8988T (cell line): ENCODE results near the gene PSMB9.
"Not testable (repeated sequence)": the region's sequence is repeated elsewhere in the genome, so short reads cannot be mapped to it uniquely, and the experiment has no call there.

Experiments used
- DNase-seq: peaks from one replicate; pipeline ENCODE4 v3.0.0; 2011

Gene PSMB9

DNA sequence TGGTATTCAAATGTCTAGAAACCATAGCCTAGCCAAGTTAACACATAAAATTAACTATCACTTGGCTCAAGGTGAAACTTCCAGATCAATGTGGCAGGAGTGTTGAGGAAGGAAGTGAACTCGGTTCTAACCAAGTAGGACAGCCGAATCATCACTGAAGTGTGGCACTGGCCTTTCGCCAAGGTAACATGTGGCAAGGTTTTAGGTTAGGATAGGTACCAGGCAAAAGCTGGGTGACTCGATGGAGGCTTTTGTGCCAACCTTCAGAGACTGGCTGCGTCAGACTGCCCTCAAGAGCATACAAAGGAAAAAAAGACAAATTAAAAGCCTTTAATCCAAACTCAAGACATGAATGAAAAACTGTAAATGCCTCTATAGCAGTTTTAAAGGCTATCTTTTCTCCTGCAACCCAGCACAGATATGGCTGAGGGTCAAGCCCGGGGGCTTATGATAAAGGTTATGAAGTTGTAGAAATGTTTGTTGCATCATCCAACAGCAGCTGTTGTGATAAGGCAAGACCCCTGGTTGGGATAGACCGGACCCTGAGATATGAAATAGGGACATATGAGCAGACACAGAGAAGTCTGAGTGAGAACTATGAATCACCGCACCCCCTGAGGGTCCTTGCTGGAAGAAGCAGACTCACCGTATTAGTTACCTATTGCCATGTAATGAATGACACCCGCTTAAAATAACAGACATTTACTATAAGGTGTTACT, 11.9 kb downstream of the PSMB9 start:
- DNase-seq, result no peak

DNA sequence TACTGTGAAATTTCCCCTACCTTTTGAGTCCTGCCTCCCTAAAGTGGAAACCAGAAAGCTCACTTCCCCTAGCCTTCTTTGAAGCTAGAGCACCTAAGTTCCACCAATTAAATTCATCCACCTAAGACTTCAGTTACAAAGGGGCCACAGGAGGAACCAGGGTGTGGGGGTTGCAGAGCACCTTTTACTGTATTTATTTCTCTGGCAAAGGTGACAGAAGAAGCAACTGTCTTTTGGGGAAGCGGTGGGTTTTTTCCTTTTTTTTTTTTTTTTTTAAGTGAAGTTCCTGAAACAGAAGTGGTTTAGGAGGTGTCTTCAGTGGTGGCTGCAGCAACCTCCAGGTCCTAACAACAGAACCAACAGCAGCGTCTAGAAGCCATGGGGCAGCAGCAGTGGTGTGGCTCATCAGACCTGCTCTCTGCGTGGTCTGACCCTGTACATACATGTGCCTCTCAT, 13.1 kb downstream of the PSMB9 start:
- no peak for DNase-seq

DNA sequence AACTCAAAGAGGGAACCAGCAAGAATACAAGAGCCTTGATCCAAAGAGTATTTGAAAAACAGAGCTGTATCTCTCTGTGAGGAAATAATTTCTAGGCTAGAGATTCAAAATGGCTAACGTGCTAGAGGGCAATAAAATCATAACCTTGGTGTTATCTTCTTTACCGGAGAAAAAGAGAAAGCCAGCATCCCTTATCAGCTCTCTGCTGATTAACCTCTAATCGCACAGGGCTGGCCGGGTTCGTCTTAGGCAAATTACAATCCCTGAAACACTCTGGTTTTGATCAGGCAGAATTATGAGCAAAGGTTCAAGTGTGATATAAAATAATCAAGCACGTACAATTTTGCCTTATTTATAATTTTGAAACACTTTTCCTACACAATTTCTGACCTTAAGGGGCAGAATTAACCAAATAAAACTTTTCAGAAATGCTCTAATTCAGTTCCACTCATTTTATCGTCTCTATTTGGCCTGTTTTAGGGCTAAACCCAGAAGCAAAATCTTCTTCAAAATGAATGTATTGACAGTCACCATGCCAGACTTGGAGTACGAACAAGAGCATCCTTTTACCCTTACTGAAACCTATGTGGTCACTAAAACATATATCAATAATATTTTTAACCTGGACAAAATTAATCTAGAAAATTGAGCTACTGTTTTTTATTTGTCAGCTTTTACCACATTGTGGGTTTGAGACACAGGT, 13.7 kb downstream of the PSMB9 start:
- DNase-seq, result no peak

DNA sequence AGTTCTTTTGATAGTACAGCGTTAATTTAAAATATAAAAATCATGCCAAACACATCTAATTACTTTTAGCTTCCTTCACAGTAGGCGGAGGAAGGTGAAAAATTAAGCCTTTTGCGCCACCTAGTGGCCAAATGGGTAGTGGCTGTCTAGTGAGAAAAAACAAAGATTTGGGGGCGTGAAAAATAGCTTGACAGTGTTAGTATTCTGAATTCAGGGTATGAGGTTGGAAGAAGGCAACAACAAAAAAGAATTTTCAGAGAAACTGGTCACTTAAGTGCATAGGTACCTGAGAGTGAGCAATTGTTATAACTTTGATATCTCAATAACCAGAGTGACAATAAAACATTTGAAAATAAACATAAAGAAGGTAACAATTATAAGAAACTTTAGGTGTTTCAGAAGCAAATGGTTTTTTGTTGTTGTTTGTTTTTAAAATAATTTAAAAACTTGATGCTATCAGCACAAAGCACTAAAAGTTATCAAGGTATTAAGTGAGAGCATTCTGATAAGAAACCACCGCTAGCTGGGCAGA, 14.3 kb downstream of the PSMB9 start:
- DNase-seq, result no peak

DNA sequence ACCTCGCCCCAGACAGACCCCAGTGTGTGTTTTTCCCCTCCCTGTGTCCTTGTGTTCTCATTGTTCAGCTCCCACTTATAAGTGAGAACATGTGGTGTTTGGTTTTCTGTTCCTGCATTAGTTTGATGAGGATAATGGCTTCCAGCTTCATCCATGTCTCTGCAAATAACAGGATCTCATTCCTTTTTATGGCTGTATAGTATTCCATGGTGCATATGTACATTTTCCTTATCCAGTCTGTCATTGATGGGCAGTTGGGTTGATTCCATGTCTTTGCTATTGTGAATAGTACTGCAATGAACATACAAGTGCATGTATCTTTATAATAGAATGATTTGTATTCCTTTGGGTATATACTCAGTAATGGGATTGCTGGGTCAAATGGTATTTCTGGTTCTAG, 20.0 kb downstream of the PSMB9 start:
- not testable (repeated sequence) for DNase-seq

DNA sequence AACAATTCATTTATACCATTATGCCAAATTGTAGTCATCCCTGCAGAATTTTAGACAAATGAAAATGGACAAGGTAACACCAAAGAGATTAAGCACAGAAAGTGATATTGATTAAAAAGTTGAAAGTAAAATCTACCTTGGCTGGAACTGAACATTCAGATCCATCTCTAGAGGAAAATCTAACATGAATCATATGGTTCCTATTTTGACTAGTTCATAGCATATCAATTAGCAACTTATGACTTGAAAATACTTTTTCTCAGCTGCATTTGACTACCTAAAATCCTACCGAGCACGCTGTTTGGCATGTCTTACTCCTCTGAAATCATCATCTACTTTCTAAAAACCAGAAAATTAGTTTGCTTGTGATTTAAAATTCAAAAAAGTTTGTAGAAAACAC, 22.6 kb downstream of the PSMB9 start:
- no peak for DNase-seq

DNA sequence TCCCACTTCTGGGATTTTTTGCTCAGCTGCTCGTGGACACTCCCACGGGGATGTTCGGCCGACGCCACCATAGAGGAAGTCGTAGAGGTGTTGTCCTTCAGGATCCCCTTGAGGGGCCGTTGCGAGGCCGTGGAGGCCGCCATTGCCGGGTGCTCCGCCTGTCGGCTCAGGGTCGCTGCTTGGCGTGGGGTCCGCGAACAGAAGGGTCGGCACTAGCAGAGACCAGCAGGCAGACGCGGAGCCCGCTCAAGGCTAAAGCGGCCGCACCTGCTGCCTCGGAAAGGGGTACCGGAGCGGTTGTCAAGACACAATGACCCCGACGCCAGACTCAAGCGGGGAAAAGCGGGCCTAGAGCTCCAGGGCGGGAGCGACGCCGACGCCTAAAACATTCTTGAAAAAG, 25.7 kb downstream of the PSMB9 start:
- no peak for DNase-seq

DNA sequence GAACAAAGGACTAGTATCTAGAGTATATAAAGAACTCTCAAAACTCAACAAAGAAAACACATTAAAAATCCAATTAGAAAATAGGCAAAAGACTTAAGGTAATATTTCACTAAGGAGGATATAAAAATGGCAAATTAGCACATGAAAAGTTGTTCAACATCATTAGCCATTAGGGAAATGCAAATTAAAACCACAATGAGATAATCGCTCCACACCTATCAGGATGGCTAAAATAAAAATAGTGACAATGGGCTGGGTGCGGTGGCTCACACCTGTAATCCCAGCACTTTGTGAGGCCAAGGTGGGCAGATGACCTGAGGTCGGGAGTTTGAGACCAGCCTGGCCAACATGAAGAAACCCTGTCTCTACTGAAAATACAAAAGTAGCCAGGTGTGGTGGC, 27.0 kb downstream of the PSMB9 start:
- DNase-seq, result not testable (repeated sequence)

DNA sequence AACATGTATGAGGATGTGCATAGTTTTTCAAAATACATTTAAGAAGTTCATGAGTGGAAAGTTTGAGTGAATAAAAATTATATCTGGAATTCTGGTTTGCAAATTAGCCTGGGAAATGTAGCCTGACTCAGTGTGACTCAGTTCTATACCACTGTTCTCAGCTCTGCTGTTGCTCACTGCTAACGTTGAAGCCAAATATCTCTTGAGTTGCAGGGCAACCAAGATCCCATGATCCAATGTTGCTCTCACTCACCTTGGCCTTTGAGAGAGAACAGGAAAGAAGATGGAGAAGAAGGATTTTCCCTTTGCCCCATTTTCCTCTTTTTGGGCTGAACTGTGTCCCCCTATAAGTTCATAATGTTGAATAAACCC, 28.9 kb downstream of the PSMB9 start:
- DNase-seq, result no peak

DNA sequence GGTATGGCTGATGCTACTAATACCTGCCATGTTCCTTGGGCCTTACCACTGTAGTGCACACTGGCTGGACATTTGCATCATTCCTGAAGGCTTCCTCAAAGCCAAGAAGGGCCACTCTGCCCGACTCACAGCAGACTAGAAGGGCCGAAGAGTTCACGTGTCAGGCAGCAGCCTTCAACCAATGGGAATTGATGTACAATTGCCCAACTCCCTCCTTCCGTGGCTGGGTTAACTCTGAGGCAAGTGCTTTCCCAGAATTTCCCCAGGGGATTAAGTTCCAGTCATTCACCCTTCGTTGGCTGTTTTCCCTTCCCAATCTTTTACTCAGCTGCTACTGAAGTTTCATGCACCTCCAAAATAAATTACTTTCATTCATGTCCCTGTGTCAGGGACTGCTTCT, 29.8 kb downstream of the PSMB9 start:
- DNase-seq, result no peak

DNA sequence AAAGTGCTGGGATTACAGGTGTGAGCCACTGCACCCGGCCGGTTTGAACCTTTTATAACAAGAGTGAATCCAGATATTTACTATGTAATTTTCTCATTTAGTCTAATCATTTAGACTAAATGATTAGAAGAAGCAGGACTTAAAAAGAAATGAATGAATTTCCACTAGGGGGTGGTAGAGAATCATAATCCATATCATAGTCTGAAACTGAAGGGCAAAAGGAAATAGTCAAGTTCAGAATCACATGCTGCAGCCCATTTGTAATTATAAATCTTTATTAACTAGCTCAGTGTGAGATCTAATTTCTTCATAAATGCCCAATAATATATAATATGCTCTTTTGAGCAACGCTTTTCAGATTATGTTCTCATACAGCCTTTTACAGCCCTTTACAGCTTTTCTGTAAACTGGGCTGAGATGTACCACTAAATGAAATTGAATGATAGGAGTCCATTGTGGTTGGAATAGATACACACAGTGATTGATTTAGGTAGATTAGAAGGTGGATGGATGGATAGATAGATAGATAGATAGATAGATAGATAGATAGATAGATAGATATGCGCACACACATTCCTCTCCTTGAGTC, 31.8 kb downstream of the PSMB9 start:
- peak; percentile 30 for DNase-seq

DNA sequence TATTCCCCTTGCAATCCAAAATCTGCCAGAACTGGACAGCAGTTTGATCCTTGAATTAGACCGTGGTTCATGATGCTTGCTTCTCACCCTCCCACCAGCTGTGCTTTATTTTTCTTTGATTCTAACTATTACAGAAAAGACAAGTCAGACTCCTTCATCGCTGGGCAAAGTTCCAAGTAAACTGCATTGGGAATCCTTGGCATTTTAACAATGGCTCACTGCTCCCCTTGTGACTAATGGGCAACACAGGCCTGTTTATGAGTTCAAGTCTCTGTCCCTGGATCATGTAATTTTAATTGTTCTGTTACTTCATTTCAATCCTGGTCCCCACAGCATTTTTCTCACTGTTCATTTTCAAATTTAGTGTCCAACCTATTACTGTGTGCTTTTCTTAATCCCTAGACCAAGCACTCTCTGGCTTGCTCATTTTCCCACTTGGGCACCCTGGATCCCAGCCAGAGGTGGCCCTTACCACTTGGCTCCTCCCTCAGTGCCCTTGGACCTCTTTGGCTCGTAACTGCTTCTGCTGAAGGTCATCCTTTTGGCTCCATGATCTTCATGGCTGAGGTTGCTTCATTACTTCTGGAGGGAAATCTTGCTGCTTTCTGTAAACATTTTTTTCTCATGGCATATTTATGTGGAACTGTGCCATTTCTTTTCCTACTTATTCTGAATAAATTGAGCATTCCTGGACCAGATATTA, 32.8 kb downstream of the PSMB9 start:
- no peak for DNase-seq

DNA sequence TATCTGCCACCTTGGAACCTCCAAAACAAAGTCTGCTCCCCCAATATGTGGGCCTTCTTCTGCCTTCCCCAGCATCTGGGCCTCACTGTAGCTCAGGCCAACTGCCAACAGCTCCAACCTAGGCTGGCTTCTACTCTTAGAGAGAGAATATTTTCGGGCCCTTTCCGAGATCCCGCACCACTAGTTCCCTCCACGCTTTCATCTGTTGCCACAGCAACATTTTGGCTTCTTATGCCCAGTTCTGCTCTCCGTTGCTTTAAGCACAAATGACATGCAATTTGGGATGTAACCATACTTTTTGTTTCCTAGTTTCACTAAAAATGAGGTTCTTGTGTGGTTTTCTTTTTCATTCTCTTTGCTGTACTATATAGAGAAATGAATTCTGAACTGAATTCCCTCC, 33.6 kb downstream of the PSMB9 start:
- DNase-seq, result no peak

DNA sequence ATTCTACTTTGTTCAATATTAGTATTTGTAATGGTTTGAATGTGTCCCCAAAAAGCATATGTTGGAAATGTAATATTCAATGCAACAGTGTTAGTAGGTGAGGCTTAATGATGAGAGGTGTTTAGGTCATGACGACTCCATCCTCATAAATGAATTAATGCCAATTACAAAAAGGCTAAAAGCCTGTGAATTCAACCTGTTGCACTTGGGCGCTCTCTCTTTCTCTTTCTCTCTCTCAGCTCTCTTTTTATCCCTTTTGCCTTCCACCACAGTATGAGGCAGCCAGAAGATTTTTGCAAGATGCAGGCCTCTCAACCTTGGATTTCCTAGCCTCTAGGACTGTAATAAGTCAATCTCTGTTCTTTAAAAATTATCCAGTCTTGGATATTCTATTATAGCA, 34.6 kb downstream of the PSMB9 start:
- no peak for DNase-seq

DNA sequence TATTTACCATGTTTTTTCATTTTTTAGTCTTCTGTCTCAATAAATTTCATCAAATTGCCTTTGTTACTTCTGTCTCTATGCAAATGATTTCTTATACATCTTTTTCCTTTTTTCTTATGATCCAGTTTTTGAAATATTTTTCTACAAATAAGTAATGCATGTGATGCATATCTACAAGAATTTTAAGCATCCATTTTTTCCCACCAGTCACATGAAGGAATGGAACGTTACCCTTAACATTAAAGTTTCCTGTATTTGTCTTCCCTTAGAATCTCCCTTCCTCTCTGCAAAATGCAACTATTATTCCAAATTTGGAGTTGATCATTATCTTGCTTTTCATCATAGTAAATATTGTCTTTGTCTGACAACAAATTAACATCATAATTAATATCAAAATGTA, 35.5 kb downstream of the PSMB9 start:
- DNase-seq, result no peak

DNA sequence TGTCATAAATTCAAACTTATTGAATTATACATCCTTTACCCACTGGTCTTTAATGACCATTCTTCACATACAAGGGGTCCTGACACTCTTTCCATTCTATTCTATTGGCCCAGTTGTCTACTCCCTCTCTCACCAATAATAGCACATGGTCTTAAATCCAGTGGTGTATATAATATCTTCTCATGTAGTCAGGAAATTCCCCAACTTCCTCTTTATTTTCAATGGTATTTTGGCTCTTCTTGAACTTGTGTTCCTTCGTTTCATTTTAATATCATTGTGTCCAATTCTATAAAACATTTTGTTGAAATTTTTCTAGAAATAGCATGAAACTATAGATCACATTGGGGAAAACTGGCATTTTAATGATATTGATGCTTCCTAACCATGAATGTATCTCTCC, 36.8 kb downstream of the PSMB9 start:
- no peak for DNase-seq

DNA sequence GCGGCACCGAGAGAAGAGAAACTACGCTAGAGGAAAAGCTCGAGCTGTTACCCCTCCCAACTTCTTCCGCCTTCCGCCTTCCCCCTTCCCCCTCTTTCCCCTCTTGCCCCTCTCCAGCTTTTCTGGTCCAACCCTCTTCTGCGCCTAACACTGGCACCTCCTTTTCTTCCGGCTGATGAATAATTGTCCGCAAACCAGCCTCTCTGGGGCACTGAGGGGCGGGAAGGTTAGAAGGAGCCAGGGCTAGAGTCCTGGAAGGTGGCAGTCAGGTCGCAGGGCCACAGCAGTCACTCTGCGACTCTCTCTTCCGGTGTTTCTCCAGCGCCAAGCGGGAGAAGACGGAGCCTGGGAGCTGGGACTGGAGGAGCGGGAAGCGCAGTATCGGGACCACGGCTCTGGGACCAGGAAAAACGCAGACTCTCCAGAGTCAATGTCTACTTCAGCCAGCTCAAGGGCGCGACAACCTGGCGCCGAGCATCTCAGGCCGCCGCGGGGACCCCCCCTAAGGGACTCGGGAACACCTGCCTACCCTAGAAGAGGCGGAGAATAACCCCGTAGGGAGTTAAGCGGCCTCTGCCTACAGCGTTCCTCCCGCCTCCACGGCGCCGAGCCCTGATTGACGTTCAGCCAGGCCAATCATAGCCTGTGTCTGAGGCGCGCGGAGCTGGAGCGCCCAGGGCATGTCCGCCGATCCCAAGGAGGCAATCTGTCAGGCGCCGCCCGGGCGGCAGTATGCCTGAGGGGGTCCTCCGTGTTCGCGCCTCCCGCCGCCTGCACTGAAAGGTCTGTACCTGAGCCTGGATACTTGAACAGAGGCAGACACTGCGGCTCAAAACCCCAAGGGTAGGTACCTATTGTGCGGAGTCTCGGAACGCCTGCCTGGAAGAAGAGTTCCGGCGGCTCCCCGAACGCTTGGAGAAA, 40.4 kb downstream of the PSMB9 start:
- peak; percentile 91 for DNase-seq

DNA sequence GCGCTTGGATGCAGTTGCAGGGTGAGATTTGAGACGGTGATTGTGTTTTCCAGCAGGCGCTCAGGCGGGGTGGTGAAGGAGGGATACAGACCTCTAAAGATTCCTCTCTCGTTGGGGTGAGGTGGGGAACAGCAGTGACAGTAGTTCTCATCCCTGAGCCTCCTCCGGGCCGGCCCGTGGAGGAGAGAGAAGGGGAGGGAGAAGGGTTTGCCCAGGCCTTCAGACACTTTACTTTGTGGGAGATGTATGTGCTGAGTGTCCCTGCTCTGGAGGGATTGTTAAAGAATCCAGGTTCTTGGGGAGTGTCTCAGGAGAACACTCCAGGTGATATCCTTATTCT, 41.0 kb downstream of the PSMB9 start:
- DNase-seq, result no peak

DNA sequence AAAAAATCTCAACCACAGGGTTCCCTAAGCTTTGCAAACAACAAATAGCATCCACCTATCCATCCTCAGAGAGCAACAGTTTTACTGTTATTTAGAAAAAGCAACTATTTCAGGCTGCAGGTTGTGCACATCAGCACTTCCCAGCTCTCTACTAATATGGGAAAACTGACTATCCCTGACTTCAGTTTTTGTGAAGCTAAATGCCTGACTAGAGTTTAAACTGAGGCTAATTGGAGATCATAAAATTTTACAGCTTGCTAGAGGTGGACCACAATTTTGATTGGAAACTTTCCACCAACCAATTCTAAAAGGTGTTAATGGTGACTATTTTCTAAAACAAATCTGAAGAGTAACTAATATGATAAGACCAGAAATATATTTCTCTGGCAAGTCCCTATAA, 50.0 kb downstream of the PSMB9 start:
- DNase-seq, result no peak

DNA sequence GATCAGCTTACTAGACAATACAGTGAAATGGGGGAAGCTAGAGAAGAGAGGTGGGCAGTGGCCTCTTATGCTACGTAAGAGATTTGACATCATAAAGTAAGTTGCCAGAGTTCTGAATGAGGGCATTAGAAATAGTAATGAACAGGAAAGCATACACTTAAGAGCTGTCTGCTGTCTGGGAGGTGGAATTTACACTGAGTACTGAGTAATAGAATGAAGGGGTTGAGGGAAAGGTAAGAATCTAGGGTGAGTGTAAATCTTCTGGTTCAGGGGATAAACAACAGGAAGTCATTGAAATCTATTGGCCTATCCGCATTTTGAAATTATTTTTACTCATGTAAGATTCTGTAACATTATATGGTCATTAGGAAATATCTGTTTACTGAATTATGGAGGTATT, 51.1 kb downstream of the PSMB9 start:
- no peak for DNase-seq

DNA sequence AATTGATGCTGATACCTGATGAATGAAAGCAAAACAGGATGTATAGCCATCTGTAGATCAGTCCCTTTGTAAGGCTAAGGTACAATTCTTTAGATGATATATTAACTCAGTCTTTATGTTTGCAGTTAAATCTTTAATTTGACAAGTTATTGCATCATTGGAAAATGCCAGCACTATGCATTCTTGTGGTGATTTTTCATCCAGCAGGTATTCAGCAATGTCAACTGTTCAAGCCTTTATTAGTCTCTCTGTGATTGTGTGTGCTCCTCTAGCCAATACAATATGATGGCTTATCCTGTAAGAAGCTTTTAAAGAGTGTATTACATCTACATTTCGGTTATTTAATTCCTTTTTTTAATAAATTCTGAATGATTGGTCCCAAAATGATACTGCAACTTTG, 52.5 kb downstream of the PSMB9 start:
- DNase-seq, result no peak

DNA sequence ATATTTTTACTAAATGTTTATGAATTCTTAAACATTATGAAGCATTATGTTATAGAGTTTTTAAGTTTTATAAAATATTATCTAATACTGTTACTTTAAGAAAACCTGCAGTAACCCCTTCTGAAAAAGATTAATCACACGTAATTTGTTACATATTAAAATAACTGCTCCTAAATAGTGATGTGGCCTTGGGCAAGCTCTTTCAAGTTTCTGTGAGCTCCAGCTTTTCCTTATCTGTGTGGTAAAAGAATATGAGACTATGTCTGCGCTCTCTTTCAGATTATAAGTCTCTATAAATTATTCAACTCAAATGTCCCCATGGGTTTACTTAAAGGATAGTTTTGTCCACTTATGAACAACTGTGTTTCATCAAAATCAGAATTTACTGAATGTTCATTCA, 54.9 kb downstream of the PSMB9 start:
- no peak for DNase-seq
